IMR-90 (cell line): ENCODE measurements around the gene KLF16. TPM values are rescaled to one million over a fixed set of nuclear protein-coding genes. Genes with fewer than 3 reads are reported as not detected.

Experiments used
- ATAC-seq: fragments of 200-7000 bp; cut with Tn5 transposase; 2 replicates; pipeline ENCODE4 v1.9.1; 2020; ENCODE audit warnings: low read depth, mild to moderate bottlenecking, moderate library complexity
- BruUV-seq: library from RNA; stranded (reverse); fragments of 400-500 nt; replicated peaks from 2 replicates; lab custom pipeline; 2021; lab: Mats Ljungman, UMichigan
- CTCF ChIA-PET: fragments of 300-600 bp; formaldehyde crosslinking; extraction: SDS; loops from one replicate; lab custom pipeline; 2021; ENCODE audit warnings: antibody characterized with exemption; lab: Yijun Ruan, JAX
- POLR2A ChIA-PET: fragments of 300-600 bp; sonication (Branson Sonifier 250); formaldehyde crosslinking; loops from one replicate; lab custom pipeline; 2022; ENCODE audit warnings: antibody characterized with exemption; ENCODE audit not compliant: unreplicated experiment; lab: Charles Lee
- DNase-seq: peaks from one replicate; pipeline ENCODE4 v3.0.0; 2013
- H2AFZ ChIP-seq: replicated peaks from 2 replicates; pipeline ENCODE3; 2013; ENCODE audit warnings: low read length, mild to moderate bottlenecking; ENCODE audit not compliant: poor library complexity
- H2AK5ac ChIP-seq: 2 replicates; pipeline ENCODE4 v1.6.1; 2013; ENCODE audit warnings: low read depth, low read length, inconsistent platforms
- H2AK9ac ChIP-seq: replicated peaks from 2 replicates; pipeline ENCODE3; 2013; ENCODE audit warnings: mild to moderate bottlenecking, low read depth, low read length, moderate library complexity; ENCODE audit not compliant: poor library complexity
- H2BK120ac ChIP-seq: 2 replicates; pipeline ENCODE4 v1.6.1; 2013; ENCODE audit warnings: low read depth, low read length, inconsistent platforms
- H2BK15ac ChIP-seq: 3 replicates; pipeline ENCODE4 v1.6.1; 2013; ENCODE audit warnings: low read depth, low read length, inconsistent platforms
- H2BK20ac ChIP-seq: 2 replicates; pipeline ENCODE4 v1.6.1; 2013; ENCODE audit warnings: low read depth, mild to moderate bottlenecking, inconsistent platforms, low read length, moderate library complexity
- H2BK5ac ChIP-seq: 2 replicates; pipeline ENCODE4 v1.6.1; 2013; ENCODE audit warnings: mild to moderate bottlenecking, low read depth, low read length, inconsistent platforms; ENCODE audit not compliant: poor library complexity, severe bottlenecking
- H3K14ac ChIP-seq: replicated peaks from 2 replicates; pipeline ENCODE4 v1.6.1; 2013; ENCODE audit warnings: low read depth, low read length, inconsistent platforms
- H3K18ac ChIP-seq: 2 replicates; pipeline ENCODE4 v1.6.1; 2013; ENCODE audit warnings: low read depth, low read length, control low read depth
- H3K23ac ChIP-seq: 2 replicates; pipeline ENCODE4 v1.6.1; 2013; ENCODE audit warnings: low read depth, low read length, inconsistent platforms
- H3K27ac ChIP-seq: 2 replicates; pipeline ENCODE4 v1.5.1; 2013; ENCODE audit warnings: mild to moderate bottlenecking, control low read depth, low read length; ENCODE audit not compliant: insufficient read depth
- H3K27me3 ChIP-seq: 2 replicates; pipeline ENCODE4 v1.6.1; 2013; ENCODE audit warnings: low read length; ENCODE audit not compliant: control insufficient read depth, insufficient read depth
- H3K36me3 ChIP-seq: 2 replicates; pipeline ENCODE4 v1.6.1; 2013; ENCODE audit warnings: low read length, mixed read lengths; ENCODE audit not compliant: control insufficient read depth, insufficient read depth
- H3K4ac ChIP-seq: 2 replicates; pipeline ENCODE4 v1.6.1; 2013; ENCODE audit warnings: low read depth, low read length, inconsistent platforms
- H3K4me1 ChIP-seq: 2 replicates; pipeline ENCODE4 v1.6.1; 2013; ENCODE audit warnings: low read length, mixed read lengths; ENCODE audit not compliant: control insufficient read depth, insufficient read depth
- H3K4me2 ChIP-seq: 2 replicates; pipeline ENCODE4 v1.6.1; 2013; ENCODE audit warnings: low read depth, mild to moderate bottlenecking, control low read depth, low read length, moderate library complexity
- H3K4me3 ChIP-seq: 2 replicates; pipeline ENCODE4 v1.5.1; 2013; ENCODE audit warnings: low read depth, mild to moderate bottlenecking, control low read depth, low read length, moderate library complexity; ENCODE audit not compliant: insufficient read depth
- H3K56ac ChIP-seq: 2 replicates; pipeline ENCODE4 v1.6.1; 2013; ENCODE audit warnings: low read length, inconsistent platforms; ENCODE audit not compliant: insufficient read depth; ENCODE audit errors: extremely low read depth
- H3K79me1 ChIP-seq, 2 experiments: 2 replicates each; pipeline ENCODE4 v1.6.1; 2013; ENCODE audit warnings: low read length in 2 of 2, inconsistent platforms in 1 of 2, low read depth in 1 of 2
- H3K9ac ChIP-seq: 2 replicates; pipeline ENCODE4 v1.6.1; 2013; ENCODE audit warnings: low read depth, low read length, control low read depth
- H3K9me1 ChIP-seq: 2 replicates; pipeline ENCODE4 v1.6.1; 2013; ENCODE audit warnings: low read length, inconsistent platforms; ENCODE audit not compliant: insufficient read depth
- H3K9me3 ChIP-seq: 2 replicates; pipeline ENCODE4 v1.6.1; 2013; ENCODE audit warnings: low read length; ENCODE audit not compliant: control insufficient read depth, insufficient read depth
- H4K20me1 ChIP-seq: 2 replicates; pipeline ENCODE4 v1.6.1; 2013; ENCODE audit warnings: low read length, inconsistent platforms; ENCODE audit not compliant: insufficient read depth
- H4K5ac ChIP-seq: 2 replicates; pipeline ENCODE4 v1.6.1; 2013; ENCODE audit warnings: mild to moderate bottlenecking, low read depth, low read length, control low read depth
- H4K8ac ChIP-seq, 2 experiments: 2 replicates each; pipeline ENCODE4 v1.6.1; 2013; ENCODE audit warnings: low read depth in 2 of 2, low read length in 2 of 2, control low read depth in 1 of 2, inconsistent platforms in 1 of 2
- H4K91ac ChIP-seq: 2 replicates; pipeline ENCODE4 v1.6.1; 2013; ENCODE audit warnings: low read depth, low read length, inconsistent platforms; ENCODE audit not compliant: insufficient read depth
- BHLHE40 ChIP-seq: fragments of 150-350 bp; IDR thresholded peaks from 2 replicates; pipeline ENCODE4 v1.6.1; 2016; ENCODE audit warnings: mild to moderate bottlenecking, low read depth, low read length
- CEBPB ChIP-seq: IDR thresholded peaks from 2 replicates; pipeline ENCODE4 v1.6.1; 2012; ENCODE audit warnings: low read depth, low read length, improper control_type of control experiment
- CHD1 ChIP-seq: IDR thresholded peaks from 2 replicates; pipeline ENCODE4 v1.6.1; 2012; ENCODE audit warnings: low read depth, low read length, improper control_type of control experiment
- CTCF ChIP-seq: conservative IDR thresholded peaks from 2 replicates; pipeline ENCODE4 v1.5.1; 2012; ENCODE audit warnings: mild to moderate bottlenecking, low read depth, low read length, improper control_type of control experiment
- ELK1 ChIP-seq: fragments of 150-350 bp; IDR thresholded peaks from 2 replicates; pipeline ENCODE4 v1.6.1; 2016; ENCODE audit warnings: low read depth, mild to moderate bottlenecking, low read length, moderate library complexity, borderline replicate concordance
- FOS ChIP-seq: fragments of 150-350 bp; IDR thresholded peaks from 2 replicates; pipeline ENCODE4 v1.6.1; 2016; ENCODE audit warnings: low read depth, low read length
- MAFK ChIP-seq: IDR thresholded peaks from 2 replicates; pipeline ENCODE4 v1.6.1; 2012; ENCODE audit warnings: low read depth, low read length, improper control_type of control experiment
- MXI1 ChIP-seq: IDR thresholded peaks from 2 replicates; pipeline ENCODE4 v1.6.1; 2012; ENCODE audit warnings: low read depth, mild to moderate bottlenecking, low read length, moderate library complexity, borderline replicate concordance
- NFE2L2 ChIP-seq: fragments of 150-350 bp; IDR thresholded peaks from 2 replicates; pipeline ENCODE4 v1.6.1; 2016; ENCODE audit warnings: low read depth, mild to moderate bottlenecking, low read length
- POLR2A ChIP-seq: IDR thresholded peaks from 2 replicates; pipeline ENCODE4 v1.6.1; 2012; ENCODE audit warnings: mild to moderate bottlenecking, low read depth, low read length
- RAD21 ChIP-seq: IDR thresholded peaks from 2 replicates; pipeline ENCODE4 v1.6.1; 2012; ENCODE audit warnings: low read length, improper control_type of control experiment
- RCOR1 ChIP-seq: IDR thresholded peaks from 2 replicates; pipeline ENCODE4 v1.6.1; 2012; ENCODE audit warnings: mild to moderate bottlenecking, low read length, improper control_type of control experiment; ENCODE audit not compliant: insufficient replicate concordance
- RFX5 ChIP-seq: IDR thresholded peaks from 2 replicates; pipeline ENCODE4 v1.8.0; 2012; ENCODE audit warnings: low read depth, mild to moderate bottlenecking, low read length, moderate library complexity
- SMC3 ChIP-seq: fragments of 150-350 bp; IDR thresholded peaks from 2 replicates; pipeline ENCODE4 v1.6.1; 2016; ENCODE audit warnings: low read depth, mild to moderate bottlenecking, antibody characterized with exemption, low read length, moderate library complexity
- USF2 ChIP-seq: fragments of 150-350 bp; IDR thresholded peaks from 2 replicates; pipeline ENCODE4 v1.6.1; 2017; ENCODE audit warnings: mild to moderate bottlenecking, antibody characterized with exemption, low read length, low read depth
- WGBS, 2 experiments: methylation state at CpG; one replicate each; pipeline versions ENCODE4 v1.1.5 to v1.1.7; 2013; ENCODE audit warnings: missing lambda C conversion rate in 2 of 2; ENCODE audit not compliant: insufficient read length in 1 of 2; ENCODE audit errors: extremely low coverage in 2 of 2; 5-methylcytosine and 5-hydroxymethylcytosine counted together
- dilution Hi-C: fragments of 300-500 bp; cut with HindIII; formaldehyde crosslinking; loops from one replicate; pipeline ENCODE4 v1.14.3; 2018; ENCODE audit warnings: low sequenced_read_pairs; ENCODE audit not compliant: unreplicated experiment
- in situ Hi-C: fragments of 300-500 bp; cut with MboI; formaldehyde crosslinking; loops from 3 replicates; pipeline ENCODE4 v1.14.3; 2019; ENCODE audit warnings: low sequenced_read_pairs, inconsistent platforms, mixed read lengths
- intact Hi-C: fragments of 100-400 bp; cut with micrococcal nuclease; formaldehyde crosslinking; loops from 2 replicates; pipeline ENCODE4 v1.10.0; 2022
- polyA plus RNA-seq, 3 experiments: library from polyadenylated mRNA; depleted of rRNA; stranded (reverse); fragments of >200 nt; gene quantifications; 2 replicates each; pipeline ENCODE4 v1.2.3, GENCODE V29; 2012; ENCODE audit warnings: low replicate concordance in 1 of 3
- total RNA-seq: library from RNA; depleted of rRNA; stranded (reverse); fragments of >200 nt; gene quantifications from 2 replicates; pipeline ENCODE4 v1.2.3, GENCODE V29; 2012

KLF16 gene
- total and polyA plus RNA-seq, 2 of the 4 experiments (the other 2 are of a cell fraction), result 0.90 to 13.1 TPM

- H2AK9ac ChIP-seq, result no peak overlapping the region
- peaks cover 3 to 77% of the 10 kb centered on the region in 2 experiments; a peak in 3 of 4 replicates for H3K79me1 ChIP-seq
- H3K36me3 ChIP-seq, result peaks cover 6% of the 10 kb centered on the region
- no peak for TF ChIP-seq MXI1
- no peak for TF ChIP-seq NFE2L2
- no peak for TF ChIP-seq RAD21
- TF ChIP-seq USF2, result no peak
- TF ChIP-seq SMC3, result no peak
- TF ChIP-seq ELK1, result no peak
- TF ChIP-seq CHD1, result no peak
- TF ChIP-seq MAFK, result no peak
- TF ChIP-seq RFX5, result no peak
- TF ChIP-seq POLR2A, result no peak
- TF ChIP-seq CTCF, result no peak
- no peak for TF ChIP-seq RCOR1
- TF ChIP-seq CEBPB, result no peak
- TF ChIP-seq BHLHE40, result no peak
- no peak for TF ChIP-seq FOS
- no peak overlapping the region for H3K4me2 ChIP-seq
- H3K18ac ChIP-seq, result no peak overlapping the region
- H4K20me1 ChIP-seq, result peaks cover 98% of the 10 kb centered on the region
- H4K5ac ChIP-seq, result no peak overlapping the region
- dilution Hi-C loops, result no loop called here
- DNase-seq (no peak), ATAC-seq (no peak)
- H2BK5ac ChIP-seq, result no peak overlapping the region
- no peak overlapping the region for H3K27ac ChIP-seq
- in situ Hi-C loops, result no loop called here
- no peak overlapping the region for H4K8ac ChIP-seq
- no peaks in the 10 kb centered on the region for H3K4me1 ChIP-seq
- no TSS peak for BruUV-seq
- no peak overlapping the region for H2BK15ac ChIP-seq
- H3K4ac ChIP-seq, result no peak overlapping the region
- H3K9me1 ChIP-seq, result no peaks in the 10 kb centered on the region
- H2BK120ac ChIP-seq, result no peak overlapping the region
- no peaks in the 10 kb centered on the region for H3K27me3 ChIP-seq
- intact Hi-C loops, result no loop called here
- no peak overlapping the region for H2AFZ ChIP-seq
- H3K4me3 ChIP-seq, result no peak overlapping the region
- no peak overlapping the region for H3K14ac ChIP-seq
- H3K9me3 ChIP-seq, result no peaks in the 10 kb centered on the region
- no peak overlapping the region for H3K56ac ChIP-seq
- H3K9ac ChIP-seq, result no peak overlapping the region
- POLR2A ChIA-PET, result no interaction called here
- CTCF ChIA-PET, result no interaction called here
- H2BK20ac ChIP-seq, result no peak overlapping the region
- WGBS, 2 experiments, result 65% methylated on average over 24 of the region's 35 CpGs; no CpG with 5 or more reads in 1 of the 2 experiments
- no peak overlapping the region for H2AK5ac ChIP-seq
- H3K23ac ChIP-seq, result no peak overlapping the region
- no peak overlapping the region for H4K91ac ChIP-seq
Observed at GRCh38 chr19:1841209-1841924, 22.0 kb downstream of the KLF16 start.
